Muscle layer of duodenum (tissue), 2 donors: Measurements from ENCODE around the gene NRL.
"Not testable (repeated sequence)": the region's sequence is repeated elsewhere in the genome, so short reads cannot be mapped to it uniquely, and the experiment has no call there.

Experiments used
- H3K27ac ChIP-seq: one replicate; pipeline ENCODE4 v1.7.0; 2013; ENCODE audit warnings: mild to moderate bottlenecking, low read length
- H3K27me3 ChIP-seq: one replicate; pipeline ENCODE4 v1.7.0; 2013; ENCODE audit warnings: low read depth, mild to moderate bottlenecking, control low read depth, low read length
- H3K36me3 ChIP-seq, 2 donors: one replicate each; pipeline ENCODE4 v1.7.0; 2013; ENCODE audit warnings: low read length in 2 of 2, control low read depth in 1 of 2, mild to moderate bottlenecking in 1 of 2; ENCODE audit not compliant: insufficient read depth in 2 of 2, control insufficient read depth in 1 of 2
- H3K4me1 ChIP-seq, 2 donors: one replicate each; pipeline ENCODE4 v1.7.0; 2013; ENCODE audit warnings: low read length in 2 of 2, mild to moderate bottlenecking in 2 of 2, control low read depth in 1 of 2, moderate library complexity in 1 of 2; ENCODE audit not compliant: insufficient read depth in 2 of 2, control insufficient read depth in 1 of 2
- H3K4me3 ChIP-seq, 2 donors: one replicate each; pipeline ENCODE4 v1.7.0; 2013; ENCODE audit warnings: low read length in 2 of 2, low read depth in 1 of 2, mild to moderate bottlenecking in 1 of 2
- H3K9me3 ChIP-seq, 2 donors: one replicate each; pipeline ENCODE4 v1.7.0; 2013; ENCODE audit warnings: low read length in 2 of 2, control low read depth in 1 of 2, mild to moderate bottlenecking in 1 of 2; ENCODE audit not compliant: control insufficient read depth in 1 of 2
- donor health status: healthy.

NRL gene

GRCh38 chr14:24106672-24107271 lies 8.0 kb downstream of the NRL start:
- Histone ChIP-seq H3K27ac (no peak overlapping the region), H3K4me1 (peaks cover 4 to 7% of the 10 kb centered on the region in 2 donors), H3K4me3 (no peak overlapping the region), H3K36me3 (peaks cover 6 to 15% of the 10 kb centered on the region in 2 donors), H3K9me3 (no peaks in the 10 kb centered on the region), H3K27me3 (no peaks in the 10 kb centered on the region)

GRCh38 chr14:24105609-24106239 lies 9.0 kb downstream of the NRL start:
- H3K36me3 ChIP-seq, result peaks cover 9 to 22% of the 10 kb centered on the region in 2 donors
- not testable (repeated sequence) for H3K27me3 ChIP-seq, H3K27ac ChIP-seq, H3K4me3 ChIP-seq, H3K4me1 ChIP-seq, H3K9me3 ChIP-seq

- Histone ChIP-seq H3K4me1 (no peaks in the 10 kb centered on the region), H3K4me3 (no peak overlapping the region), H3K36me3 (peaks cover 10 to 34% of the 10 kb centered on the region in 2 donors), H3K27ac (no peak overlapping the region), H3K9me3 (no peaks in the 10 kb centered on the region), H3K27me3 (no peaks in the 10 kb centered on the region)
Observed at GRCh38 chr14:24103451-24103850, 11.3 kb downstream of the NRL start.

DNA sequence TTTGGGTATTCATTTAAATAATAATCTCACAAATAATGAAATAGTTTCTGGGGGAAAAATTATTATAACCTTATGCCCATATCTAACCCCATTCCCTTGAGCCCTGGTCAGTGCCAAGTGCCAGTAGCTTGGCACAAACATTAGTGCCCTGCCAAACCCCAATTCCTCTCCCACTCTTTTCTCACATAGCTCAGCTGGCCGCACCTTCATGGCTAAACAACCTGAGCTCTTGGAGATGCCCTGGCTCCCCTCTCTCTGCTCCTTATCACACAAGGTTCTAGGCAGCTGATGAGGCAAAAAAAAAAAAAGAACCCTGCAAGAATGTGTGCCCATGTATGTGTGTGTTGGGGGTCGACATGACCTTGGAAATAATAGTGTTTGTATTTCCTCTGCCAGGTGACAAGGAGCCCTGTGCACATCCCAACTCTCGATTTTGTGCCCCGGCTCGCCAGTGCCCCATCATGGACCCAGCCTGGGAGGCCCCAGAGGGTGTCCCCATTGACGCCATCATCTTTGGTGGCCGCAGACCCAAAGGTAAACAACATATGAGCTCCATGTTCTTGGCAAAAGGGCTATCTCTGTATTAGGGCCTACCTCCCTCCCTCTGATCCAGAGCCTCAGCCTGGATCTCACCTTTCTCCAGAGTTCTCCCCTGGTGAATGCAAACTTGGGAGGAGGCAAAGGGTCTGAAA lies 12.2 kb downstream of the NRL start:
- no peak overlapping the region for H3K4me3 ChIP-seq
- no peak overlapping the region for H3K27ac ChIP-seq
- peaks cover 10 to 37% of the 10 kb centered on the region in 2 donors for H3K36me3 ChIP-seq
- no peaks in the 10 kb centered on the region for H3K9me3 ChIP-seq
- no peaks in the 10 kb centered on the region for H3K4me1 ChIP-seq
- H3K27me3 ChIP-seq, result no peaks in the 10 kb centered on the region

DNA sequence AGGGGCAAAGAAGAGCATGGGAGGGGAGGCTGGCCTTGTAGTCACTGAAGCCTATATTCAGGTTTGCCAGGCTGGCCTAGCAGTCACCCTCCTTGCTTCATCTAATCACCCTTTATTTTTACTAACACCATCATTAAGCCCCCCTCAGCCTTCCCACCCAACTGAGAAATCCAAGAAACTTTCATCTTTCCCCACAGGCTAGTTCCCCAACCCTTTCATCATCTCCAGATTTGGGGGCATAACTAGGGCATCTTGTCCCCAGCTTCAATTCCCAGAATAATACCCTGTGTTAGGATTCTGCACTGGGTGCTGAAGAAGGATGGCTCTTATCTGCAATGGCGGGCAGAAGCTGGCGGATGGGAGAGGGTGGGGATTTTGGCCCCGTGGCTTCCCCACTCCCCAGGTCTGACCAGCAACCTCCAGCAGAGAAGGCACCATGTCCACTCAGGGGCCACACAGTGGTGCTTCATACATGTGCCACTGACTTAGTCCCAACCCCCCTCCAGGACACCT lies 13.7 kb downstream of the NRL start:
- peaks cover 10 to 37% of the 10 kb centered on the region in 2 donors for H3K36me3 ChIP-seq
- no peak overlapping the region for H3K4me3 ChIP-seq
- no peaks in the 10 kb centered on the region for H3K4me1 ChIP-seq
- no peaks in the 10 kb centered on the region for H3K27me3 ChIP-seq
- H3K27ac ChIP-seq, result no peak overlapping the region
- no peaks in the 10 kb centered on the region for H3K9me3 ChIP-seq

DNA sequence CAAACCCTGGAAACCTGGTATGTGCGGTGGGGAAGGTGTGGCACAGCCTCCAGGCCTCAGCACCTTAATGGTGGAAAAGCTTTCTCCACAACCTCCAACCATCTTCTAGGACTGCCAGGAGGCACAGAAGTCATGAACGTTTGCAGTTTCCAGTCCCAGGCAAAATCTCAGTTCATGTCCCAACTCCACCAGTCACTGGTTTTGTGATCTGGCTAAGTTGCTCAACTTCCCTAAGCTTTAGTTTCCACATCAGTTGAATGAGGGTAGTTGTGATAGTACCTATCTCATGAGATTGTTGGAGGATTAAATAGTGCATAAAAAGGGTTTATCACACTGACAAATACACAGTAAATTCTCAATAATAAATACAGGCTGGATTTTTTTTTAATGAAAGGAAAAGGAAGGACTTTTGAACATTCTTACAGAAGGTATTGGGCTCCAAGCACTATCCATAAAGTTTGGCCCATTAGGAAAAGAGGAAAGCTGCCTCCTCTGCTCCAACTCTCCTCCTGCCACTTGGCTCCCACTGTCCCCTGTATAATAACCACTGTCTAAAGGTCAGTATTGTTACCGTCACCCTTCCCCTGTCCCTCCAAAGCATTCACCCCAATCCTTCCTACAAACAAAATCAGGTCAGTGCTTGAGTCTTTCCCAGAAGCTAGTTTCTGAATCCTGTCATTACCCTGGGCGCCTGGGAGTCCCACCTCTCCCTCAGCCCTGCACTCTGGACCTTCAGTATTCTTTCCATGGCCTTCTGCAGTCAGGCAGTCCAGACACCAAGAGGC lies 14.4 kb downstream of the NRL start:
- Histone ChIP-seq H3K4me3 (no peak overlapping the region), H3K36me3 (peaks cover 10 to 37% of the 10 kb centered on the region in 2 donors), H3K27ac (no peak overlapping the region), H3K4me1 (peaks cover 2% of the 10 kb centered on the region in 2 donors), H3K27me3 (no peaks in the 10 kb centered on the region), H3K9me3 (no peaks in the 10 kb centered on the region)

GRCh38 chr14:24098927-24099813 lies 15.6 kb downstream of the NRL start:
- Histone ChIP-seq H3K4me1 (peaks cover 3 to 9% of the 10 kb centered on the region in 2 donors), H3K36me3 (peaks cover 10 to 37% of the 10 kb centered on the region in 2 donors), H3K27ac (no peak overlapping the region), H3K27me3 (no peaks in the 10 kb centered on the region), H3K4me3 (no peak overlapping the region), H3K9me3 (no peaks in the 10 kb centered on the region)

DNA sequence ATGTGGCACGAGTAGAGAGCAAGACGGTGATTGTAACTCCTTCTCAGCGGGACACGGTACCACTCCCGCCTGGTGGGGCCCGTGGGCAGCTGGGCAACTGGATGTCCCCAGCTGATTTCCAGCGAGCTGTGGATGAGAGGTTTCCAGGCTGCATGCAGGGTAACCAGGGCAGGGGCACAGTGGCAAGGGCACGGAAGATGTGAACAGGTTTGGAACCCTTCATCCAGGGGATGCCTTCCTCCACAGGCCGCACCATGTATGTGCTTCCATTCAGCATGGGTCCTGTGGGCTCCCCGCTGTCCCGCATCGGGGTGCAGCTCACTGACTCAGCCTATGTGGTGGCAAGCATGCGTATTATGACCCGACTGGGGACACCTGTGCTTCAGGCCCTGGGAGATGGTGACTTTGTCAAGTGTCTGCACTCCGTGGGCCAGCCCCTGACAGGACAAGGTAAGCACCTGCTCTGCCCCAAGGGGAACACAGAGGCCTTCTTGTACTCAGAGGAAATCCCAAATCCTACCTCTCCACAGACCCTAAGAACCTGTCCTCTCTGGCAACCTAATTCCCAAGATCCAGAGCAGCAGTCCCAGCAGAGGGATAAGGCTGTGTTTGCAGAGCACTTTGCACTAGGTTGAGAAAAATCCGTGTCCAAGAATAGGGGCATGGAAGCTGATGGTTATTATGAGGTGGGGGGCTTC lies 16.4 kb downstream of the NRL start:
- Histone ChIP-seq H3K27me3 (no peaks in the 10 kb centered on the region), H3K9me3 (no peaks in the 10 kb centered on the region), H3K4me1 (peaks cover 6 to 9% of the 10 kb centered on the region in 2 donors), H3K27ac (no peak overlapping the region), H3K4me3 (no peak overlapping the region), H3K36me3 (peaks cover 4 to 34% of the 10 kb centered on the region in 2 donors)

DNA sequence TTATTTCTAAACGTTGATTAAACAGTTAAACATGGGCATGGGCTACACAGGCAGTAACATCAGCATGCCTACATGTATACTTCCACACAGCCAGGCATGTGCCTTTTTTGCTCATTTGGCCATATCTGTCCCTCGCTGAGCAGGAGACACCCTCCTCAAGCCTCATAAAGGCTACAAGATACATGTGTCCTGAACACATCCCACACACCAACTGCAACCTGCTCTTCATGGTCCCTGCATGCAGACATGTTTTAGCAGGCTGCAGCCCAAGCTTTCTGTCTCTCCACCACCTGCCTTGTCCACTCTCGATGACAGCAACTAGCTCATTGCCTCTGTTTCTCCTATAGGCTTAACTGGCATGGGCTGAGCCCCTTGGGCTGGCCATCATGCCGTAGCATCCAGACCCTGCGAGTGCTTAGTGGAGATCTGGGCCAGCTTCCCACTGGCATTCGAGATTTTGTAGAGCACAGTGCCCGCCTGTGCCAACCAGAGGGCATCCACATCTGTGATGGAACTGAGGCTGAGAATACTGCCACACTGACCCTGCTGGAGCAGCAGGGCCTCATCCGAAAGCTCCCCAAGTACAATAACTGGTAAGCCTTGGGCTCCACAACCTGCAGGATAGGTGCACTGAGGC lies 18.1 kb downstream of the NRL start:
- H3K36me3 ChIP-seq, result peaks cover 4 to 22% of the 10 kb centered on the region in 2 donors

More for the DNA sequence above, 18.1 kb downstream of the NRL start:
- no peak overlapping the region for H3K27ac ChIP-seq
- peaks cover 6 to 9% of the 10 kb centered on the region in 2 donors for H3K4me1 ChIP-seq
- no peak overlapping the region for H3K4me3 ChIP-seq
- no peaks in the 10 kb centered on the region for H3K9me3 ChIP-seq
- H3K27me3 ChIP-seq, result no peaks in the 10 kb centered on the region
